Psoas muscle (tissue), 8 donors: ENCODE data around the gene TPCN2. TPM values are rescaled to one million over a fixed set of nuclear protein-coding genes. Genes with fewer than 3 reads are reported as not detected.
A peak's percentile ranks its signal among the peaks of the same experiment; 100 is the strongest.

Experiments used
- ATAC-seq, 4 donors: fragments of 200-7000 bp; cut with Tn5 transposase; one replicate each; pipeline ENCODE4 v1.9.1; 2020; ENCODE audit warnings: moderate library complexity in 3 of 4, mild to moderate bottlenecking in 2 of 4
- DNase-seq, 2 donors: peaks; one replicate each; pipeline ENCODE4 v3.0.0-alpha.2; 2020
- H3K27ac ChIP-seq: fragments of 200-600 bp; one replicate; pipeline ENCODE4 v1.8.0; 2022
- H3K27me3 ChIP-seq, 3 donors: fragments of 200-600 bp in 1 of 3; one replicate each; pipeline versions ENCODE4 v1.6.1 to v1.8.0; 2013 to 2022; ENCODE audit warnings: low read length in 2 of 3, mild to moderate bottlenecking in 2 of 3, moderate library complexity in 1 of 3; ENCODE audit not compliant: insufficient read depth in 3 of 3
- H3K36me3 ChIP-seq, 2 donors: fragments of 200-600 bp in 1 of 2; one replicate each; pipeline versions ENCODE4 v1.6.1 to v1.8.0; 2013 to 2022; ENCODE audit warnings: low read depth in 1 of 2, mild to moderate bottlenecking in 1 of 2, moderate library complexity in 1 of 2; ENCODE audit not compliant: insufficient read depth in 1 of 2
- H3K4me1 ChIP-seq: fragments of 200-600 bp; one replicate; pipeline ENCODE4 v1.8.0; 2022
- H3K4me3 ChIP-seq: fragments of 200-600 bp; one replicate; pipeline ENCODE4 v1.8.0; 2022; ENCODE audit warnings: mild to moderate bottlenecking
- H3K9me3 ChIP-seq: fragments of 200-600 bp; one replicate; pipeline ENCODE4 v1.8.0; 2022
- WGBS, 3 donors: extraction: QIAGEN DNeasy Blood & Tissue Kit; methylation state at CpG; one replicate each; pipeline versions ENCODE4 v1.1.6 to v1.1.7; 2013; 5-methylcytosine and 5-hydroxymethylcytosine counted together
- intact Hi-C, 2 donors: fragments of 100-400 bp; cut with DNase I; formaldehyde crosslinking; loops; one replicate each; pipeline versions ENCODE4 v1.11.0 to v1.14.2; 2022
- polyA plus RNA-seq, 3 donors: library from polyadenylated mRNA; stranded (reverse); fragments of 200-250 nt; gene quantifications; one replicate each; pipeline ENCODE4 v1.2.3, GENCODE V29; 2013
- total RNA-seq, 4 donors: library from RNA; stranded (reverse); fragmentation: NEBNext Ultra II Directional in 2 of 4; extraction: Animal tissue kit (Norgen Biotek cat#: 25700) in 2 of 4; gene quantifications; one replicate each; pipeline versions ENCODE4 v1.2.1 to v1.2.4, GENCODE V29; 2021 to 2023
- TF ChIP-seq, protein P1 (sequence below): fragments of 200-600 bp; IDR thresholded peaks from one replicate; pipeline ENCODE4 v1.8.0; 2022; ENCODE audit warnings: antibody characterized with exemption
- donor health status: healthy with polysubstance abuse.
- donor health status: DM: no; HTN: no; CAD: no; lungs with moderate emphysema.
- donor health status: Bipolar disorder and iron deficiency.
- donor health status: healthy.
- donor health status: DM: yes; HTN: yes; CAD: no.
- donor health status: DM: no; HTN: no; CAD: no.
- donor health status: DM: no; HTN: no; CAD: no.
- donor health status: DM: yes; HTN: yes; CAD: no.

The TPCN2 gene
- total and polyA plus RNA-seq, 7 donors, result 2.2 to 6.0 (median 3.5) TPM

DNA sequence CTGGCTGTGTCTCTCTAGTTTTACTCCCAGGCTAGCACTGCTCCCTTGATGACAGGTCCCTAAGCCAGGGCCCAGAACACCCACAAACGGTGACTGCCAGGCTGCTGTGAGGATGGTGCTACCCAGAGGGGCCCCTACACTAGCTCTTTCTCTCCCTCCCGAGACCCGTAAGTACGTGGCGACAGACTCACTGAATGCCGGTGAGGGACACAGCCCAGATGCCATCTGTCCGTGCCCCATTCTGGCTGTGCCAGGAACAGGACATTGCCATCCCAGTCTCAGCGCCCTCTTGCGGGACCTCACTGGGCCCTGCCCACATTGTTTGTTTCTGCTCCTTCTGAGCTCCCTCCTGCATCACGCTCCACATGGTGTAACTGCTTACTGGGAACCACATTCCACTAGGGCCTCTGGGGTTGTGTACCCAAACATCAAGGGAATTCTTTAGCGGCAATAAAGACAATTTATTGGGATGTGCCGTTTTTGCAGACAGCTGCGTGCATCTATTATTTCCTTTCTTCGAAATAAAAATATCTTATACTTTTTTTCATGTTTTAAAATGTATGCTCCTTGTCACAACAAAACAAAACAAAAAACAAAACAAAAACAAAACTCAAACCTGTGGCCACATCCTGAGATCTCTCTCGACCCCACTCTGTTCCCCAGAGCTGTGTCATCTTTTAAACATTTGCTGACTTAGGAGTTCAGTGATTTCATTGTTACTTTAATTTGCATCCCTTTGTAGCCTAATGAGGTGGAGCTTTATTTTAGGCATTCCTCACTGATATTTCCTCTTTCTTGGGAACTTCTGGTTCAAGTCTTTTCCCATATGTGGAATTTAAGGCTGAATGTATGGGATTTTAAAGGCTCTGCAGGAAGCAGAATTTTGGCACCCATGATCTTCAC lies 4.4 kb upstream of the TPCN2 start:
- intact Hi-C loops, result loop anchor here in 1 of 2 donors (10.0 kb wide), 2 partner anchors 140 to 200 kb away; partner anchors contain the start of genes CPT1A, IGHMBP2 and MRPL21
- Histone ChIP-seq H3K9me3 (no peaks in the 10 kb centered on the region), H3K27me3 (peaks cover 0 to 3% (median 0%) of the 10 kb centered on the region in 3 donors), H3K36me3 (no peaks in the 10 kb centered on the region), H3K4me3 (no peak overlapping the region), H3K4me1 (peaks cover 4% of the 10 kb centered on the region), H3K27ac (no peak overlapping the region)
- ATAC-seq, result peak; percentile 48 to 74 (median 66)
- WGBS, 3 donors, result 15 to 19% (median 16%) methylated on average over 13 to 15 of the region's 15 CpGs
- peak; percentile 60 to 74 for DNase-seq
- TF ChIP-seq, protein P1, sequence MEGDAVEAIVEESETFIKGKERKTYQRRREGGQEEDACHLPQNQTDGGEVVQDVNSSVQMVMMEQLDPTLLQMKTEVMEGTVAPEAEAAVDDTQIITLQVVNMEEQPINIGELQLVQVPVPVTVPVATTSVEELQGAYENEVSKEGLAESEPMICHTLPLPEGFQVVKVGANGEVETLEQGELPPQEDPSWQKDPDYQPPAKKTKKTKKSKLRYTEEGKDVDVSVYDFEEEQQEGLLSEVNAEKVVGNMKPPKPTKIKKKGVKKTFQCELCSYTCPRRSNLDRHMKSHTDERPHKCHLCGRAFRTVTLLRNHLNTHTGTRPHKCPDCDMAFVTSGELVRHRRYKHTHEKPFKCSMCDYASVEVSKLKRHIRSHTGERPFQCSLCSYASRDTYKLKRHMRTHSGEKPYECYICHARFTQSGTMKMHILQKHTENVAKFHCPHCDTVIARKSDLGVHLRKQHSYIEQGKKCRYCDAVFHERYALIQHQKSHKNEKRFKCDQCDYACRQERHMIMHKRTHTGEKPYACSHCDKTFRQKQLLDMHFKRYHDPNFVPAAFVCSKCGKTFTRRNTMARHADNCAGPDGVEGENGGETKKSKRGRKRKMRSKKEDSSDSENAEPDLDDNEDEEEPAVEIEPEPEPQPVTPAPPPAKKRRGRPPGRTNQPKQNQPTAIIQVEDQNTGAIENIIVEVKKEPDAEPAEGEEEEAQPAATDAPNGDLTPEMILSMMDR, result peak; percentile 44

DNA sequence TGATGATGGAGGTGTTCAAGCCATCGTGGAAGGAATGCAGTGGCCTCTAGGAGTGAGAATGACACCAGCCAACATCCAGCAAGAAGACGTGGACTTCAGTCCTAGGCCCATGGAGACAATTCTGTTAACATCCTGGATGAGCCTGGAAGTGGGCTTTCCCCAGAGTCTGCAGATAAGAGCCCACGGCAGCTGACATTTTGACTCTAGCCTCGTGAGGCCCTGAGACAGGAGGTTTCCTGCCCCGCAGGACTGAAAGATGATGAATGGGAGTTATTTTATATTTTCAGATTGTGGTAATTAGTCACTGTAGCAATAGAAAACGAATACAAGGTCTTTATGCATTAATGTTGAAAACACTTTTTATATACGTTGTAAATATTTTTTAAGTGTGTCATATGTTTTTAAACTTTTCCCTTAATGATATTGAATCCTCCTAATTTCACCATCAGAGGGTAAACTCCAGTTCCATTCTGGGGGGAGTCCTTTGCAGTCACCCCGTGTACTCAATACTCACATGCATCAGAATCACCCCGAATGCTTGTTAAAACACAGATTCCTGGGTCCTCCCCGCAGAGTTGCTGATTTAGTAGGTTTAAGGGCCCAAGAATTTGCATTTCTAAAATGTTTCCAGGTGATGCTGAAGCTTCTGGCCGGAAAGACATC lies 570 bp upstream of the TPCN2 start:
- Histone ChIP-seq H3K4me1 (peaks cover 26% of the 10 kb centered on the region), H3K36me3 (no peaks in the 10 kb centered on the region), H3K4me3 (peak overlapping the region; percentile 81), H3K27me3 (no peaks in the 10 kb centered on the region), H3K27ac (peak overlapping the region; percentile 77), H3K9me3 (no peaks in the 10 kb centered on the region)
- intact Hi-C loops, result loop anchor here in 1 of 2 donors (10.0 kb wide), 2 partner anchors 143 to 203 kb away; partner anchors contain the start of genes CPT1A, IGHMBP2 and MRPL21
- no peak for DNase-seq
- ATAC-seq, result peak in 1 of 4 donors; percentile 4
- WGBS, 3 donors, result 31 to 41% (median 33%) methylated on average over 11 of the region's 11 CpGs
- TF ChIP-seq, protein P1, result no peak

DNA sequence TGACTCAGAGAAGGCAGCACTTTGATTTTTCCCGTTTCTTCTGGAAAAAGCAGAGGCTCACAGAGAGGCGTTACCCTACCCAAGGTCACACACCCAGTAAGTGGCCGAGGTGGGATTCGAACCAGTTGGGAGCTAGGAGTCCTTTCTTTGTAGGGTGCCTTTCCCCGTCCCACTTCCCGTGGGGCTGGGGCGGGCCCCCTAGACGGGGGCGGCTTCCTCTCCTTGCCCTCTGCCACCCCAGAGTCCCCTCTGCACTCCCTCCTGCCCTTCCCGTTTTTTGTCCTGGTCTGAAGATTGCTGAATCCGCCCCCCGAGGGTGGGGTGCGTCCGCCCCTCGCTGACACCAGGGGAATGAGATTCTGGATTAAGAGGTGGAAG lies 747 bp downstream of the TPCN2 start:
- Histone ChIP-seq H3K9me3 (no peaks in the 10 kb centered on the region), H3K36me3 (peaks cover 0 to 5% of the 10 kb centered on the region in 2 donors), H3K4me1 (peaks cover 26% of the 10 kb centered on the region), H3K27ac (peak overlapping the region; percentile 77), H3K27me3 (no peaks in the 10 kb centered on the region), H3K4me3 (peak overlapping the region; percentile 81)
- no peak for ATAC-seq
- no peak for DNase-seq
- TF ChIP-seq, protein P1, result no peak
- 14 to 25% (median 17%) methylated on average over 13 to 15 of the region's 15 CpGs for WGBS, 3 donors
- intact Hi-C loops, result loop anchor here in 1 of 2 donors (10.0 kb wide), 2 partner anchors 145 to 205 kb away; partner anchors contain the start of genes CPT1A, IGHMBP2 and MRPL21

DNA sequence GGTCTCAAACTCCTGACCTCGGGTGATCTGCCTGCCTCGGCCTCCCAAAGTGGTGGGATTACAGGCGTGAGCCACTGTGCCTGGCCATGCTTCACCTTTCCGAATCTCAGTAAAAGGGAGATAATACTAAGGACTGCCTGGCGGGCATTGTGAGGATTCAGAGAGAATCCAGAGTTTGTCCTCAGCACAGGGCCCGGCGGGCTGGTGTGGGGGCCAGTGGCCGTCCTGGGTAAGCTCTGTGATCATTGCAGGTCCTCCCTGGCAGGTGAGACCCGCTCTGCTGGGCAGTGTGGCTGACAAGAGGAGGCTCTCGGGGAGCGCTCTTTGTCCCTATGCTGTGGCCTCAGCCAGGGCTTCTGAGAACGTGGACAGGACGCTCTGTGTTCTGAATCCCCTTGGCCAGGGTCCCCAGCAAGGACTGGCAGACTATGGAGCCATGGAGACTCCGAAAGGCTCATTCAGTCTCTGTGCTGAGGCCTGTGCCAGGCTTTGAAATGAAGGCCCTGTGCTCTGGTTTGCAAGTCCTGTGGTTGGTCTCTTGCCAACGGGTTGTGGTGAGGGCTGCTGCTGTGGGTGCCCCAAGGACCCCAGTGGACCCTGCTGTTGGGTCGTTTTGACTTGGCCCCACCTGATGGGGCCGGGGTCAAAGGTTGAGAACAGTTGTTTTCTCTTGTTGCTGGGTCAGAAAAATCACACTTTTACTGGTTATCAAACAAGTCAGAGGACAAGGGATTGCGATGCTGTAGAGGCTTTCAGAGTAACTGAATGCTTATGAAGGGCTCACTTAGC lies 2.1 kb downstream of the TPCN2 start:
- no peaks in the 10 kb centered on the region for H3K9me3 ChIP-seq
- no peak overlapping the region for H3K4me3 ChIP-seq
- no peak for ATAC-seq
- H3K27me3 ChIP-seq, result no peaks in the 10 kb centered on the region
- WGBS, 3 donors, result 72 to 87% (median 73%) methylated on average over 18 of the region's 18 CpGs
- H3K4me1 ChIP-seq, result peaks cover 26% of the 10 kb centered on the region
- DNase-seq, result no peak
- H3K36me3 ChIP-seq, result peaks cover 0 to 16% of the 10 kb centered on the region in 2 donors
- intact Hi-C loops, result no loop called here
- H3K27ac ChIP-seq, result no peak overlapping the region
- TF ChIP-seq, protein P1, result no peak
